Activated CD4-positive, alpha-beta T cell treated with anti-CD3 and anti-CD28 coated beads, Interleukin-2, amount 50 U/mL, for 16 hours (primary cell): ENCODE data around the gene DYRK1A.

Experiments used
- DNase-seq: peaks from one replicate; pipeline ENCODE4 v3.0.0-alpha.2; 2020

The DYRK1A gene

GRCh38 chr21:37450445-37450941, 83.9 kb downstream of the DYRK1A start:
- DNase-seq, result peak; percentile 18

GRCh38 chr21:37451446-37451845, 84.9 kb downstream of the DYRK1A start:
- no peak for DNase-seq

GRCh38 chr21:37452227-37452626, 85.7 kb downstream of the DYRK1A start:
- no peak for DNase-seq

- DNase-seq, result no peak
Measured at GRCh38 chr21:37453350-37453749, 86.8 kb downstream of the DYRK1A start.

- DNase-seq, result no peak
Measured at GRCh38 chr21:37454869-37455503, 88.4 kb downstream of the DYRK1A start.

- peak; percentile 36 for DNase-seq
Measured at GRCh38 chr21:37455504-37455911, 88.9 kb downstream of the DYRK1A start.

GRCh38 chr21:37458669-37459276, 92.2 kb downstream of the DYRK1A start:
- DNase-seq, result no peak

- DNase-seq, result no peak
Measured at GRCh38 chr21:37459575-37459974, 93.0 kb downstream of the DYRK1A start.

- no peak for DNase-seq
Measured at GRCh38 chr21:37460196-37460595, 93.6 kb downstream of the DYRK1A start.

- peak; percentile 38 for DNase-seq
Measured at GRCh38 chr21:37461479-37461878, 94.9 kb downstream of the DYRK1A start.

GRCh38 chr21:37462087-37462861, 95.7 kb downstream of the DYRK1A start:
- no peak for DNase-seq

- peak; percentile 47 for DNase-seq
Measured at GRCh38 chr21:37463083-37463801, 96.7 kb downstream of the DYRK1A start.

GRCh38 chr21:37467082-37467481, 100.5 kb downstream of the DYRK1A start:
- no peak for DNase-seq

GRCh38 chr21:37468909-37469308, 102.3 kb downstream of the DYRK1A start:
- no peak for DNase-seq

GRCh38 chr21:37469441-37469840, 102.9 kb downstream of the DYRK1A start:
- DNase-seq, result no peak

GRCh38 chr21:37472581-37472980, 106.0 kb downstream of the DYRK1A start:
- no peak for DNase-seq

- no peak for DNase-seq
Measured at GRCh38 chr21:37473491-37473890, 106.9 kb downstream of the DYRK1A start.

GRCh38 chr21:37474342-37474741, 107.8 kb downstream of the DYRK1A start:
- no peak for DNase-seq

- no peak for DNase-seq
Measured at GRCh38 chr21:37475186-37475868, 108.8 kb downstream of the DYRK1A start.

- DNase-seq, result no peak
Measured at GRCh38 chr21:37478794-37479193, 112.2 kb downstream of the DYRK1A start.

- DNase-seq, result no peak
Measured at GRCh38 chr21:37483776-37484175, 117.2 kb downstream of the DYRK1A start.
